ENCODE measurements around the gene PSD4. TPM values are rescaled to one million over a fixed set of nuclear protein-coding genes. Genes with fewer than 3 reads are reported as not detected.

Gene PSD4
- total RNA-seq, 1 experiment from 2014 or later = 0.60 TPM

- Histone ChIP-seq H3K27me3 (replicated peaks; ENCODE audit: insufficient read depth, low read depth, low read length, poor library complexity) (no peaks in the 10 kb centered on the region), H3K4me1 (ENCODE audit: insufficient read depth, low read length, poor library complexity, severe bottlenecking) (peaks cover 15% of the 10 kb centered on the region), H3K4me3 (ENCODE audit: low read depth, low read length, poor library complexity, severe bottlenecking) (no peak overlapping the region), H3K9me3 (ENCODE audit: low read depth, low read length, poor library complexity, severe bottlenecking) (no peaks in the 10 kb centered on the region), H3K27ac (ENCODE audit: low read depth, low read length, poor library complexity, severe bottlenecking) (no peak overlapping the region), H3K36me3 (ENCODE audit: insufficient read depth, low read length, poor library complexity, severe bottlenecking) (no peaks in the 10 kb centered on the region)
- ChIA-PET CTCF (interaction anchor here (0.5 to 0.6 kb wide), 2 partner anchors 38 to 88 kb away, joined by 3 read pairs; no protein-coding TSS in a partner anchor), POLR2A (ENCODE audit: low non-redundant PET) (no interaction called here)
- no peak for DNase-seq (ENCODE audit: low spot score)
- no TSS peak for BruUV-seq (replicated peaks)
- no peak for TF ChIP-seq CTCF (conservative IDR thresholded peaks at IDR 0.05; ENCODE audit: low read depth, low read length)
- no peak for TF ChIP-seq EZH2 (IDR thresholded peaks at IDR 0.05; ENCODE audit: borderline replicate concordance, low read depth, low read length, poor library complexity, severe bottlenecking)
- intact Hi-C loops (cut with micrococcal nuclease; ENCODE audit: unreplicated experiment) = no loop called here
Observed at GRCh38 chr2:113226462-113226861, 52.7 kb downstream of the PSD4 start.

- no peaks in the 10 kb centered on the region for H3K36me3 ChIP-seq (ENCODE audit: insufficient read depth, low read length, poor library complexity, severe bottlenecking)
- BruUV-seq (replicated peaks) = no TSS peak
- intact Hi-C loops (cut with micrococcal nuclease; ENCODE audit: unreplicated experiment) = no loop called here
- peaks cover 15% of the 10 kb centered on the region for H3K4me1 ChIP-seq (ENCODE audit: insufficient read depth, low read length, poor library complexity, severe bottlenecking)
- CTCF ChIA-PET = interaction anchor here (0.6 kb wide), 1 partner anchor 905 kb away, joined by 3 read pairs; no protein-coding TSS in a partner anchor
- no peak for TF ChIP-seq EZH2 (IDR thresholded peaks at IDR 0.05; ENCODE audit: borderline replicate concordance, low read depth, low read length, poor library complexity, severe bottlenecking)
- no peak for TF ChIP-seq CTCF (conservative IDR thresholded peaks at IDR 0.05; ENCODE audit: low read depth, low read length)
- H3K27ac ChIP-seq (ENCODE audit: low read depth, low read length, poor library complexity, severe bottlenecking) = no peak overlapping the region
- DNase-seq (ENCODE audit: low spot score) = no peak
- H3K9me3 ChIP-seq (ENCODE audit: low read depth, low read length, poor library complexity, severe bottlenecking) = no peaks in the 10 kb centered on the region
- H3K27me3 ChIP-seq (replicated peaks; ENCODE audit: insufficient read depth, low read depth, low read length, poor library complexity) = no peaks in the 10 kb centered on the region
- H3K4me3 ChIP-seq (ENCODE audit: low read depth, low read length, poor library complexity, severe bottlenecking) = no peak overlapping the region
- POLR2A ChIA-PET (ENCODE audit: low non-redundant PET) = no interaction called here
Observed at GRCh38 chr2:113227290-113227689, 53.5 kb downstream of the PSD4 start.

GRCh38 chr2:113227698-113228097 is 53.9 kb downstream of the PSD4 start:
- CTCF ChIA-PET = no interaction called here
- no peaks in the 10 kb centered on the region for H3K27me3 ChIP-seq (replicated peaks; ENCODE audit: insufficient read depth, low read depth, low read length, poor library complexity)
- intact Hi-C loops (cut with micrococcal nuclease; ENCODE audit: unreplicated experiment) = no loop called here
- no peaks in the 10 kb centered on the region for H3K36me3 ChIP-seq (ENCODE audit: insufficient read depth, low read length, poor library complexity, severe bottlenecking)
- POLR2A ChIA-PET (ENCODE audit: low non-redundant PET) = no interaction called here
- DNase-seq (ENCODE audit: low spot score) = no peak
- H3K4me1 ChIP-seq (ENCODE audit: insufficient read depth, low read length, poor library complexity, severe bottlenecking) = peaks cover 15% of the 10 kb centered on the region
- H3K9me3 ChIP-seq (ENCODE audit: low read depth, low read length, poor library complexity, severe bottlenecking) = no peaks in the 10 kb centered on the region
- no peak overlapping the region for H3K4me3 ChIP-seq (ENCODE audit: low read depth, low read length, poor library complexity, severe bottlenecking)
- TF ChIP-seq CTCF (conservative IDR thresholded peaks at IDR 0.05; ENCODE audit: low read depth, low read length) (no peak), EZH2 (IDR thresholded peaks at IDR 0.05; ENCODE audit: borderline replicate concordance, low read depth, low read length, poor library complexity, severe bottlenecking) (no peak)
- H3K27ac ChIP-seq (ENCODE audit: low read depth, low read length, poor library complexity, severe bottlenecking) = no peak overlapping the region
- BruUV-seq (replicated peaks) = no TSS peak
